HepG2 (cell line): ENCODE results near the gene FIBP. TPM values are rescaled to one million over a fixed set of nuclear protein-coding genes. Genes with fewer than 3 reads are reported as not detected.
A peak's percentile ranks its signal among the peaks of the same experiment; 100 is the strongest.

ENCODE experiments used
- CHD4 ChIP-seq: fragments of 200-600 bp; sonication (generic); IDR thresholded peaks from 2 replicates; pipeline ENCODE4 v1.7.0; 2017; ENCODE audit warnings: mild to moderate bottlenecking, low read length, borderline replicate concordance
- DPF2 ChIP-seq: sonication (generic); formaldehyde crosslinking; IDR thresholded peaks from 2 replicates; pipeline ENCODE4 v1.4.0; 2020; ENCODE audit warnings: mild to moderate bottlenecking, low read depth, missing genetic modification reagents, borderline replicate concordance
- FOXA1 ChIP-seq, 2 experiments: fragments of 450-650 bp in 1 of 2; sonication (generic) in 1 of 2; formaldehyde crosslinking in 1 of 2; IDR thresholded peaks; 2 replicates each; pipeline versions ENCODE4 v1.4.0 to v1.6.1; 2016 to 2020; ENCODE audit warnings: missing genetic modification reagents in 1 of 2
- HDAC2 ChIP-seq: sonication (generic); formaldehyde crosslinking; IDR thresholded peaks from 2 replicates; pipeline ENCODE4 v1.4.0; 2020; ENCODE audit warnings: missing genetic modification reagents
- KMT2B ChIP-seq: IDR thresholded peaks from 2 replicates; pipeline ENCODE4 v1.6.1; 2016; ENCODE audit warnings: missing genetic modification reagents, missing compliant biosample characterization
- MAFF ChIP-seq: IDR thresholded peaks from 2 replicates; pipeline ENCODE4 v1.6.1; 2011; ENCODE audit warnings: low read depth, low read length, improper control_type of control experiment
- MEIS1 ChIP-seq: sonication (generic); formaldehyde crosslinking; IDR thresholded peaks from 2 replicates; pipeline ENCODE4 v1.9.0; 2021; ENCODE audit warnings: mild to moderate bottlenecking, missing genetic modification reagents, moderate library complexity, borderline replicate concordance
- NFKBIZ ChIP-seq: IDR thresholded peaks from 2 replicates; pipeline ENCODE4 v1.6.1; 2018; ENCODE audit warnings: missing genetic modification reagents, missing compliant biosample characterization
- REXO4 ChIP-seq: sonication (generic); formaldehyde crosslinking; IDR thresholded peaks from 2 replicates; pipeline ENCODE4 v1.8.0; 2022; ENCODE audit warnings: missing genetic modification reagents, mild to moderate bottlenecking, borderline replicate concordance
- RNF2 ChIP-seq: fragments of 450-650 bp; conservative IDR thresholded peaks from 2 replicates; pipeline ENCODE4 v1.6.1; 2016; ENCODE audit warnings: low read depth
- SOX13 ChIP-seq, 3 experiments: fragments of 450-650 bp in 1 of 3; sonication (generic) in 1 of 3; formaldehyde crosslinking in 1 of 3; IDR thresholded peaks in 2 of 3; conservative IDR thresholded peaks in 1 of 3; 2 replicates each; pipeline versions ENCODE4 v1.5.0 to v1.6.1; 2016 to 2020; ENCODE audit warnings: antibody characterized with exemption in 1 of 3, mild to moderate bottlenecking in 1 of 3, missing compliant biosample characterization in 1 of 3, missing genetic modification reagents in 1 of 3, moderate library complexity in 1 of 3
- TSC22D2 ChIP-seq: sonication (generic); formaldehyde crosslinking; IDR thresholded peaks from 2 replicates; pipeline ENCODE4 v1.5.1; 2020; ENCODE audit warnings: missing genetic modification reagents, mild to moderate bottlenecking, borderline replicate concordance
- ZC3H13 ChIP-seq: sonication (generic); formaldehyde crosslinking; IDR thresholded peaks from 2 replicates; pipeline ENCODE4 v1.8.1; 2023; ENCODE audit warnings: mild to moderate bottlenecking, missing genetic modification reagents, moderate library complexity
- ZNF121 ChIP-seq: sonication (generic); formaldehyde crosslinking; IDR thresholded peaks from 2 replicates; pipeline ENCODE4 v1.5.0; 2020; ENCODE audit warnings: mild to moderate bottlenecking, missing genetic modification reagents
- ZNF20 ChIP-seq: sonication (generic); formaldehyde crosslinking; IDR thresholded peaks from 2 replicates; pipeline ENCODE4 v1.4.0; 2020; ENCODE audit warnings: mild to moderate bottlenecking, moderate library complexity, missing genetic modification reagents
- ZNF232 ChIP-seq: sonication (generic); formaldehyde crosslinking; IDR thresholded peaks from 2 replicates; pipeline ENCODE4 v1.4.0; 2020; ENCODE audit warnings: missing genetic modification reagents, borderline replicate concordance
- ZNF282 ChIP-seq: fragments of 450-650 bp; IDR thresholded peaks from 2 replicates; pipeline ENCODE4 v1.6.1; 2018; ENCODE audit not compliant: partially characterized antibody
- ZNF432 ChIP-seq: sonication (generic); formaldehyde crosslinking; IDR thresholded peaks from 2 replicates; pipeline ENCODE4 v1.5.0; 2020; ENCODE audit warnings: missing genetic modification reagents, mild to moderate bottlenecking, borderline replicate concordance
- ZNF577 ChIP-seq: sonication (generic); formaldehyde crosslinking; IDR thresholded peaks from 2 replicates; pipeline ENCODE4 v1.4.0; 2020; ENCODE audit warnings: mild to moderate bottlenecking, low read depth, missing genetic modification reagents, borderline replicate concordance
- ZNF713 ChIP-seq: sonication (generic); formaldehyde crosslinking; IDR thresholded peaks from 2 replicates; pipeline ENCODE4 v1.4.0; 2020; ENCODE audit warnings: mild to moderate bottlenecking, missing genetic modification reagents
- polyA plus RNA-seq, 8 experiments: library from polyadenylated mRNA; depleted of rRNA in 3 of 8; stranded (reverse) in 7 of 8; unstranded in 1 of 8; fragments of >200 nt; fragmentation: Illumina TruSeq in 4 of 8; extraction: Trizol in 4 of 8; gene quantifications; 2 replicates each; pipeline versions ENCODE4 v1.2.1 to v1.2.3, GENCODE V29; 2011 to 2016; ENCODE audit warnings: low read depth in 4 of 8, missing spikeins in 1 of 8, mixed read lengths in 1 of 8; ENCODE audit not compliant: insufficient read depth in 1 of 8
- total RNA-seq, 5 experiments: library from RNA; depleted of rRNA; stranded (reverse); fragments of >200 nt; fragmentation: Illumina TruSeq; extraction: Trizol; gene quantifications; 2 replicates each; pipeline ENCODE4 v1.2.3, GENCODE V29; 2016; ENCODE audit warnings: low read depth in 1 of 5
- TF ChIP-seq, protein P1 (sequence below): sonication (generic); formaldehyde crosslinking; IDR thresholded peaks from 2 replicates; pipeline ENCODE4 v1.4.0; 2020; ENCODE audit warnings: low read depth, mild to moderate bottlenecking, missing genetic modification reagents
- TF ChIP-seq, protein P2 (sequence below): IDR thresholded peaks from 2 replicates; pipeline ENCODE4 v1.6.1; 2012; ENCODE audit warnings: inconsistent platforms
- TF ChIP-seq, protein P3 (sequence below): IDR thresholded peaks from 2 replicates; pipeline ENCODE4 v1.6.1; 2016
- TF ChIP-seq, protein P4 (sequence below): sonication (generic); formaldehyde crosslinking; IDR thresholded peaks from 2 replicates; pipeline ENCODE4 v1.8.0; 2022; ENCODE audit warnings: missing genetic modification reagents, mild to moderate bottlenecking, inconsistent platforms, borderline replicate concordance
- TF ChIP-seq, protein P5 (sequence below): sonication (generic); formaldehyde crosslinking; IDR thresholded peaks from 2 replicates; pipeline ENCODE4 v1.5.0; 2020; ENCODE audit warnings: mild to moderate bottlenecking, missing genetic modification reagents

FIBP gene
- total and polyA plus RNA-seq, 2 of the 13 experiments (the other 11 are each of a cell fraction or from before 2014, with no cell fraction given), result 42.9 to 62.1 TPM

DNA sequence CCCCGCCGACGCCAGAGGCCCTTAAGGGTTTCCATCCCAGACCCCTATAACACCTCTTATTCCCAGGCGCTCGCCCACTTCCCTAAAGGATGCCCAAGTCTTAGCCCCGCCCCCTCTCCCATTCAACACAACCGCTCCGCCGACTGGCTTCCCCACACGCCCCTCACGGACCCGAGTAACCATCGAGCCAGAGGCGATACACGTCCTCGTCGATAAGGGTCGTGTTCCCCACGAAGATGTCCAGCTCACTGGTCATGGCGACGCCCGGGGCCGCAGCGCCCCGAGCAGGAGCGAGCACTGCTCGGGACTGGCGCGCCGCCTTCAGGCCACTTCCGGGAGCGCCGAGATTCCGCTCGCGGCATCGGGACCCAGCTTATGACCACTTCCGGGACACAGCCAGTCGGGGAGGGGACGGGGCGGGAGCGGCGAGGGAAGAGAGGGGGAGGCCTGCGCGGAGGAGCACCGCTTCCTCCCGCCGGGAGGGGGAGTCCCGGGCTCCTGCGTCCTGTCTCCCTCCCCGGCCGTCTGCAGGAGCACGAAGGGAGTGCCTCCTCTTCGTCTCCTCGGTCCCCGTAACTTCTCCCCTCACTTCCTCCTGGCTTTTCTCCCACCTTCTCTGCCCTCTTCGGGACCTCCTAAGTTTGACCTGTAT, at the start of gene FIBP (continued):
- TF ChIP-seq, protein P1, sequence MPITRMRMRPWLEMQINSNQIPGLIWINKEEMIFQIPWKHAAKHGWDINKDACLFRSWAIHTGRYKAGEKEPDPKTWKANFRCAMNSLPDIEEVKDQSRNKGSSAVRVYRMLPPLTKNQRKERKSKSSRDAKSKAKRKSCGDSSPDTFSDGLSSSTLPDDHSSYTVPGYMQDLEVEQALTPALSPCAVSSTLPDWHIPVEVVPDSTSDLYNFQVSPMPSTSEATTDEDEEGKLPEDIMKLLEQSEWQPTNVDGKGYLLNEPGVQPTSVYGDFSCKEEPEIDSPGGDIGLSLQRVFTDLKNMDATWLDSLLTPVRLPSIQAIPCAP (CRISPR knock-in tag), result no peak
- TF ChIP-seq CHD4 (no peak), MEIS1 (CRISPR knock-in tag) (no peak), ZNF20 (no peak), ZNF282 (no peak), ZNF121 (CRISPR knock-in tag) (peak; percentile 11; the same call in 1 of the 2 replicates), RNF2 (no peak; the same call in none of the 2 replicates), SOX13 (IDR thresholded peaks at IDR 0.05) (no peak; the same call in 1 of the 2 replicates), SOX13 (CRISPR knock-in tag; conservative IDR thresholded peaks at IDR 0.05 in 1 of 2, IDR thresholded peaks at IDR 0.05 in 1 of 2) (no peak; a peak in 2 of 4 replicates), ZC3H13 (CRISPR knock-in tag) (no peak; the same call in none of the 2 replicates), DPF2 (no peak), REXO4 (CRISPR knock-in tag) (no peak), FOXA1 (IDR thresholded peaks at IDR 0.05) (no peak), FOXA1 (CRISPR knock-in tag; IDR thresholded peaks at IDR 0.05) (peak; percentile 8; the same call in 1 of the 2 replicates), ZNF577 (CRISPR knock-in tag) (no peak), TSC22D2 (CRISPR knock-in tag) (no peak), ZNF432 (CRISPR knock-in tag) (no peak), HDAC2 (CRISPR knock-in tag) (peak; percentile 62; the same call in 1 of the 2 replicates), ZNF232 (no peak), NFKBIZ (no peak; the same call in 1 of the 2 replicates), MAFF (no peak), KMT2B (CRISPR knock-in tag) (no peak; the same call in 1 of the 2 replicates), ZNF713 (CRISPR knock-in tag) (no peak)
- TF ChIP-seq, protein P2, sequence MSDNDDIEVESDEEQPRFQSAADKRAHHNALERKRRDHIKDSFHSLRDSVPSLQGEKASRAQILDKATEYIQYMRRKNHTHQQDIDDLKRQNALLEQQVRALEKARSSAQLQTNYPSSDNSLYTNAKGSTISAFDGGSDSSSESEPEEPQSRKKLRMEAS, result peak; percentile 67
- TF ChIP-seq, protein P3, sequence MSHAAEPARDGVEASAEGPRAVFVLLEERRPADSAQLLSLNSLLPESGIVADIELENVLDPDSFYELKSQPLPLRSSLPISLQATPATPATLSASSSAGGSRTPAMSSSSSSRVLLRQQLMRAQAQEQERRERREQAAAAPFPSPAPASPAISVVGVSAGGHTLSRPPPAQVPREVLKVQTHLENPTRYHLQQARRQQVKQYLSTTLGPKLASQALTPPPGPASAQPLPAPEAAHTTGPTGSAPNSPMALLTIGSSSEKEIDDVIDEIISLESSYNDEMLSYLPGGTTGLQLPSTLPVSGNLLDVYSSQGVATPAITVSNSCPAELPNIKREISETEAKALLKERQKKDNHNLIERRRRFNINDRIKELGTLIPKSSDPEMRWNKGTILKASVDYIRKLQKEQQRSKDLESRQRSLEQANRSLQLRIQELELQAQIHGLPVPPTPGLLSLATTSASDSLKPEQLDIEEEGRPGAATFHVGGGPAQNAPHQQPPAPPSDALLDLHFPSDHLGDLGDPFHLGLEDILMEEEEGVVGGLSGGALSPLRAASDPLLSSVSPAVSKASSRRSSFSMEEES (CRISPR knock-in tag), result no peak
- TF ChIP-seq, protein P4, sequence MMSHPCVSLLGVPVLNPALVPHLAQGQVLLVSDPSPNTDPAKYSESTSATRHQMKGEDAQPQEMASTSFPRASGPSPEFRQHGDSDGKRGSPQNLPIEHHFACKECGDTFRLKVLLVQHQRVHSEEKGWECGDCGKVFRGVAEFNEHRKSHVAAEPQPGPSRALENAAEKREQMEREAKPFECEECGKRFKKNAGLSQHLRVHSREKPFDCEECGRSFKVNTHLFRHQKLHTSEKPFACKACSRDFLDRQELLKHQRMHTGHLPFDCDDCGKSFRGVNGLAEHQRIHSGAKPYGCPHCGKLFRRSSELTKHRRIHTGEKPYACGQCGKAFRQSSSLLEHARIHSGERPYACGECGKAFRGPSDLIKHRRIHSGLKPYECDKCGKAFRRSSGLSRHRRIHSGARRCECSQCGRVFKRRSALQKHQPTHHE (CRISPR knock-in tag), result peak; percentile 23; the same call in 1 of the 2 replicates
- TF ChIP-seq, protein P5, sequence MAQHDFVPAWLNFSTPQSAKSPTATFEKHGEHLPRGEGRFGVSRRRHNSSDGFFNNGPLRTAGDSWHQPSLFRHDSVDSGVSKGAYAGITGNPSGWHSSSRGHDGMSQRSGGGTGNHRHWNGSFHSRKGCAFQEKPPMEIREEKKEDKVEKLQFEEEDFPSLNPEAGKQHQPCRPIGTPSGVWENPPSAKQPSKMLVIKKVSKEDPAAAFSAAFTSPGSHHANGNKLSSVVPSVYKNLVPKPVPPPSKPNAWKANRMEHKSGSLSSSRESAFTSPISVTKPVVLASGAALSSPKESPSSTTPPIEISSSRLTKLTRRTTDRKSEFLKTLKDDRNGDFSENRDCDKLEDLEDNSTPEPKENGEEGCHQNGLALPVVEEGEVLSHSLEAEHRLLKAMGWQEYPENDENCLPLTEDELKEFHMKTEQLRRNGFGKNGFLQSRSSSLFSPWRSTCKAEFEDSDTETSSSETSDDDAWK (CRISPR knock-in tag), result no peak
